Measurements from ENCODE around the gene ARL3.
"Not testable (repeated sequence)": the region's sequence is repeated elsewhere in the genome, so short reads cannot be mapped to it uniquely, and the experiment has no call there.

ARL3 gene

DNA sequence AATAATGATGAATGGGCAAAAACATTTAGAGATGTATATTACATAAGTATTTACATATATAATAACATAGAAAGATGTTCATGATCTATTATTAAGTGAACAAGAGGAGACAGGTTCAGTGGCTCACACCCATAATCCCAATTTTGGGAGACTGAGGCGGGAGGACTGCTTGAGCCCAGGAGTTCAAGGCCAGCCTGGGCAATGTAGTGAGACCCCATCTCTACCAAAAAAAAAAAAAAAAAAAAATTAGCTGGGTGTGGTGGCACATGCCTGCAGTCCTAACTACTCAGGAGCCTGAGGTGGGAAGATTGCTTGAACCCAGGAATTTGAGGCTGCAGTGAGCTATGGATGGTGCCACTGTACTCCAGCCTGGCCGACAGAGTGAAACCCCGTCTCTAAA, 12.4 kb downstream of the ARL3 start:
- no peak for DNase-seq

DNA sequence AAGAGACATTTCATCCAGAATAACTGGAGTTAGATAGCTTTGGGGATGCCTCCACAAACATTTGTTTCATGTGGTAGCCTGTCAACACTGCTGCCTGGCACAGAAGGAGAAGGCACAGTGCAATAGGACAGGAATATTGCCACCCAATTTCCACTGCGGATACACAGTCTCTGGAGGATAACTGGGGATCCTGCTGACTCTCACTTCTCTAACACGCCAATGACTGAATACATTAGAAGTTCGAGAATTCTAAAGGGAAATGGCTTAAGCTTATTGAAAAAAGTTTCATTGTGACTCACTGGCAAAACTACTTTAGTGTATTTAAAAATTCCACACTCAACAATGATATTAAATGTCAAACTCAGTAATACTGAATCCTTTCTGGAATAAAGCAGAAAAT, 12.9 kb downstream of the ARL3 start:
- no peak for DNase-seq

DNA sequence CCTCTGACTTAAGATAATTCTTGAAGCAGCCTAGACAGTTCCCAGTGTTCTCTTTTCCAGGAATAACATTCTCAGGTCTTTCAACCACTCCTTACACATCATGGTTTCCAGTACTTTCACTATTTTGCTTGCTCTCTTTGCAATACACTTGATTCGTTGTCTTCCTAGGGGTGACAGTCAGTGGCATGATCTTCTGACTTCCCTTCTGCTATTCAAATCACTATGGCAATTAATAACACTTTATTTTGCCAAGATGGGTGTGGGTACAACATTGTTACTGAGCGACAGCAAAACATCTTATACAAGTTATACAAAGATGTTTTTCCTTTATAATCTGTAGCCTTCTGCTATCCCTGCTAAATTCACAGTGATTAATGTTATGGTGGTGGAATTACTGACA, 15.3 kb downstream of the ARL3 start:
- no peak for DNase-seq

DNA sequence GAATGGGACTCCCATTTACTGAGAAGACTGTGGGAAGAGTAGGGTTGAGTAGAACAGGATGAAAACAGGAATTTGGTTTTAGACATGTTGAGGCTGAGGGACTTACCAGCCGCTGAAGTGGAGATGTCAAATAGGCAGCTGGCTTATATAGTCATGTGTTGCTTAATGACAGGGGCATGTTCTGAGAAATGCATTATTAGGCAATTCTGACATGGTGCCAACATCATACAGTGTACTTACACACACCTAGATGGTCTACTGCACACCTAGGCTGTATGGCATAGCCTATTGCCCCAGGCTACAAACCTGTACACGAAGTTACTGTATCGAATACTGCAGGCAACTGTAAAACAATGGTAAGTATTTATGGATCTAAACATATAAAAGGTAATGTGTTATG, 17.5 kb downstream of the ARL3 start:
- DNase-seq = no peak

DNA sequence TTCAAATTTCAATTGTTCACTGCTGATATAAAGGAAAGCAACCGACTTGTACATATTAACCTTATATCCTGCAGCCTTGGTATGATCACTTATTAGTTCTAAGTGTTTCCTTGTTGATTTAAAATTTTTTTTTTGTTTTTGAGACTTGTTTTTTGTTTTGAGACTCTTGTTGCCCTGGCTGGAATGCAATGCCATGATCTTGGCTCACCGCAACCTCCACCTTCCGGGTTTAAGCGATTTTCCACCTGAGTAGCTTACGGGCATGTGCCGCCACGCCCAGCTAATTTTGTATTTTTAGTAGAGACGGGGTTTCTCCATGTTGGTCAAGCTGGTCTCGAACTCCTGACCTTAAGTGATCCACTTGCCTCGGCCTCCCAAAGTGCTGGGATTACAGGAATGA, 18.8 kb downstream of the ARL3 start:
- not testable (repeated sequence) for DNase-seq

DNA sequence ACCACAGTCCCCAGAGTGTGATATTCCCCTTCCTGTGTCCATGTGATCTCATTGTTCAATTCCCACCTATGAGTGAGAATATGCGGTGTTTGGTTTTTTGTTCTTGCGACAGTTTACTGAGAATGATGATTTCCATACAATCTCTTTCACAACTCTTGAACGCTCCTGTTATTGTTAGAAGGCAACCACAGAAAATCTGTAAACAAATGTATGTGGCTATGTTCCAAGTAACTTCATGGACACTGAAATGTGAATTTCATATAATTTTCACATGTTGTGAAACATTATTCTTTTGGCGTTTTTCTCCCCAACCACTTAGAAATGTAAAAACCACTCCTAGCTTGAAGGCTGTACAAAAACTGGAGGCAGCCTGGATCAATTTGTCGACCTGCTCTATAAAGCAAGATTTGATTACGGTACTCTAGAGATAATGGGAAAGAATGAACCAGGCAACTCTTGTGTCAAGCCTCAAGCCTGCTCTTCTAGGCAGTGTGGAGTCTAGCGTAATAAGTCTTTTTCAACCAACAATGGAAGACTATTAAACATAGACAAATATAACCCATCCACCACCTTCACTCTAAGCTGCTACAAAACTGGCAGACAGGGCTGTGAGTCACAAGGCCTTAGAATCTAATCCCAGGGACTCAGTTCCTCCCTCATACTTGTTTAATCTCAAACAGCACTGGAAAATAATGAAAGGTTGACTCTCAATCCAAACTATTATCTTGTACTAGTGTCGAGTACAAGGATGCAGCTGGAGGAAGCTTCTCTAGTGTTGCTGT, 22.7 kb downstream of the ARL3 start:
- DNase-seq = no peak

DNA sequence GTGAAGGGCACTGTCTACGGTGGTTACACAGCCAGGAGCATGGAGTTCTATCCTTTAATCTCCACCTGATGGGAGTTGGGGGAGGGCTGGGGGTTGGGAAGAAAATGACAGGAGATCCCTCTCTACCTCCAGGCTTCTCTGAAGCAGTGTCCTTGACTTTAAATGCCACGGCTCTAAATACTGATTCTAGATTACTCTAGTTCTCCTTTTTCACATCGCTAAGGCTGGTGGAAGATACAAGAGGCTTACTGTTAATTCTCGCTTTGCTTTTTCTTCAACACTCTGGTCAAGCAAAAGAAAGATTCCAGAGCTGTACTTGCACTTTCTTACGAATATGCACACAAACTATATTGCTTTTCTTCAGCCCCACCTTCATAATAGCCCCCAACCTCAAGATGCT, 30.5 kb downstream of the ARL3 start:
- DNase-seq = no peak

DNA sequence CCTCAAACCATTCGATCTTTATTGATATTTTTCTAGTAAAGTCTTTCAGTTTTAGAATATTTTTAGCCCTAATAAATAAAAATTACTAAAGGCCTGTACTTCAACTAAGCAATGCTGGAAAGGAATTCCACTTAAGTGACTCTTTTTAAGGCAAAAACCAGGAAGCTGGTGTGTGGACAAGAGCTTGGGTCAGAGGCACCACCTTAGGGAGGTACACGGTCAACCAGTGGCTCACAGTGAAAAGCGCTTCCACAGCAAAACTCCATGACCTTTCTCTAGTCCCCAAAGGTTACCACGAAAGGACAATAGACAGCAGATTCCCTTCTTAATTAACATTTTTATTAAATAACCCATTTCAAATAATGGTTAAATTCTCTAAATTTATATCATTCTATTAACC, 31.2 kb downstream of the ARL3 start:
- DNase-seq = no peak

DNA sequence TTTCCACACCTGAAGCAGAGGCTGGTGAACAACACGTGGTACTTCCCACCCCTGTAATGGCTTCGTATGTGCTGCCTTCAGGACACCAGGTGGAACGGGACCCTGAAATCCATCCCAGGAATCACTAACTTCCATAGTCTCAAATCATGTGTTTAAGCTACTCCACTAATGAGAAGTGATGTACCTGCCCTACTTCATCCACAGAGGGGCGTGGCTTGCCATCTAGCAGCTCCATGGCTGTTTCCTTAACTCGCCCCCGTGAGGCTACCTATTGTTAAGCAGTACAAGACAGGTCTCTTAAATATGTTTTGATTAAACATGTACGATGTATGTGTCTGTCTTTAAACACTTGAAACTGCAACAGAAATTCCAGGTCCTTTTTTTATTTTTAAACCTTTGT, 31.8 kb downstream of the ARL3 start:
- no peak for DNase-seq

DNA sequence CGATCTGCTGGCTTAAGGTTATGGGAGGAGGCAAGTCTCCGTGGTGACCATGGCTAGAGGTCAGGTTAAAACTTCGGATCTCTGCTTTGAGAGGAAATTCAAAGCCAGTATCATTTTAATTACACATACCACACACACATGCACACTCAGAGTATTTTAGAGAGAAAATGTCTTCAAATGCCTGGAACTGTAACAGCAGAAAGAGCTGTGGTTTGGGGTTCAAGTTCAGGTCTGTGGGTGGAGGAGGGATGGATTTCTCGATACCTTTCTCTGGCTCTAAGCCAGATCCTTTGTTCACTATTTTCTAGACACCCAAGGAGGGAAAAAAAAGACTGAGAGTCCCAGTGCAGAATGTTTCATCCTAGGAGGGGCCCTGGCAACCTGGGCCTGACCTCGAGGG, 32.5 kb downstream of the ARL3 start:
- DNase-seq = no peak

DNA sequence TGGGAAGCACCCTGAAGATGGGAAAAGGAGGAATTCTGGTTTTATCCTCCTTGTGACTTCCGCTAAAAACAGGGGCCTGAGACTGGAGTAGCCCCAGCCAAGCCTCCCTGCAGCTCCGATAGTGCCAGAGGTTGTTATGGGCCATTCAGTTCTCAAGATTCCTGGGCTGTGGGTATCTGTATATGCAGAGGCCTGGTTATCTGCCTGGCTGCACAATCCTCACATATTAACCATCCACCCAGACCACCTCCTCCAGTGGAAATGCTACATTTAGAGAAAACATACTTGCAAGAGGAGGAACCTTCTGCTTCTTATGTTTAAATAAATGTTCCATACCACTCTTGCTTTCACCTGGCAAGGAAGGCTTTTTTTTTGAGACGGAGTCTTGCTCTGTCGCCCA, 34.6 kb downstream of the ARL3 start:
- DNase-seq = no peak

DNA sequence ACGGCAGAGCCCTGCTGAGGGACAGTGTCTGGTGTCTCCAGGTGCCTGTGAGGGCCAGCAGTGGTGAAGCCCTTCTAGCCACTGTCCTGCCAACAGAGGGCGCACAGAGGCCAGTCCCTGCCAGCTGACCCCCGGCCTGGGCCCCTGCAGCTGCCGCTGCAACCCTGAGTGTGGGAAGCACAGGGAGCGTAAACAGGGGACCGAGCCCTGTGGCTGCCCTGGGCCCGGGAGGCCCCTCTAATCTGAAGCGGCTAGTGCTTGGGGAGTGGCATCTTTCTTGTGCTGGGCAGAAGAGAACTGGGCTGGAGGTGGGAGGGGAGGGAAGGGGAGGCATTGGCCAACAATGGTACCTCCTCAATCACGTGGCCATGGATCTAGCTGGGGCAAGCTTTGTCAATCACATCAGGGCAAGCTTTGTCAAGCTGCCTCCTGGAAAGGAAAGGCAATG, 35.3 kb downstream of the ARL3 start:
- peak; percentile 60 to 86 for DNase-seq

DNA sequence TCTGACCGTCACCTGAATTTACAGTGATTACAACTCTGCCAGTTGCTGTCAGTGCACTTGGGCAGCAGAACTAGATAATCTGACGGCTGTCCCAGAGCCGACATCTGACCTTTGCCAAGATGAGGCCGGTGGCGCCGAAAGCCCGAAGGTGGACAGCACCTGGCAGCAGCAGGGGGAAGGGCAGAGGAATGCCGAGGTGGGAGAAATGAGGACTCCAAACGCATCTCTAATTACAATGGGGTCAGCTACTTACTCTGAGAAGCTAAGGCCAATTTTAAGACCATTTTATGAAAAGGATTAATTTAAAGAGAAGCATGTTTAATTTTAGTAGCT, 36.2 kb downstream of the ARL3 start:
- DNase-seq = no peak

DNA sequence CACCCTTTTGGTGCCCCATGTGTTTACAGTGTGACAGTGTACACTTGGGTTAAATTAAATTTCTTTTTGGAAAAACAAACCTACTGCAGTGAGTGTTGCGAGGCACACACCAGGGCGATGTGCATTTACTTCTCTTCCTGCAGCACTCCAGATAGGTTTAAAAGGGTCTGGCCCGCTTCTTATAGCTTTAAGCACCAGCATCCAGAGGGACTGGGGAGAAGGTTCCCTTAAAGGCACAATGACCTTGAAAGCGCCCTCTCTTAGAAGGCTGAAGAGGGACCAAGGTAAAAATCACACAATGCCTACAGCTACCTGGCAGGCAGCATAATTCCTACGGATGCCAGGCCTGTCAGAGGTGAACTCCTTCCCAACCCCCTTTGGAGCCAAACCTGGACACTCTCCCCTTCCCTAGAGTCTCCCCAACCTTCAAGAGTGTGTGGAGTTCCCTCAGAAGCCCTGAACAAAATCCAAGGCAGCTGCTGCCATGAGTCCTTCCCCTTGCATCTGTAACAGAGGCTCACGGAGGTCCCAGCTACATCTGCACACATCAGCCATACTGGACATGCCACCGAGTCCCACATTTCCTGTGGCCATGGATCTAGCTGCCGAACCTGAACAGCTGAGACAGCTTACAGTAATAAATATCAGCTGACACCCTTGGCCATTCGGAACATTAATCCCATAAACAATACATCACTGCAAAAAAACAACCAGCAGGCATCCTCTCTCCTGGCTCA, 36.7 kb downstream of the ARL3 start:
- no peak for DNase-seq

DNA sequence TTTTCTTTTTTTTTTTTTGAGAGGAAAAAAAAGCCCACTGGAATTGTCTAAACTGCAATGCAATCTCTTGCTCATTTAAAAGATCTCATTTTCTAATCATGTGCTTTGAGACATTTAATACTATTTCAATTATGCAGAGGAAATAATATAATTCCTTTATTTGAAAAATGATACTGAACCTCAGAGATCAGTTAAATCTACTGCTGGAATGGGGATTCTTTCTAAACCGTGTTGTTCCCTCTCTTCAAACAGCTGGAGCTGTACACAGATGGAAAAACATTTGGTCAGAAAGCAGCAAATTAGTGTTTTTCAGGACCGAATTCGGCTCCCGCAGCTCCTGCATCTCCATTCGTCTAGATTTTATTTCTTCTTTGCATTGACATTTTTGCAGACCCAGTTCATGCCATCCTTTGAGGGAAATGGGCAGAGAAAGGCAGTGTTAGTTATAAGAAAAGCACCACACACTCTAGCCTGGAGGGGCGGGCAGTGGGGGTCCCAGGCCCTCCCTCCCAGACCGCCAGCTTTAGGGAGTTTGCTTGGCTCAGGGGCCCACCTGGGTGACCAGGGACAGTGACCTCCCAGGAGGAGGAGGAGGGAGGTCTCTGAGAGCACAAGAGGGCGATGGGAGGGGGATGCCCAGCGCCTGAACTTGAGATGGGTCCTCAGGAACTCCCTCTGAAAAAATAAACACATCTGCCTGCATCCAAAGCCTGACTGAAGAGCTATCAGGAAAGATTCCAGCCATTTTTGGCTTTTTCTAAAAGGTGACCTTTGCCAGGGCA, 37.5 kb downstream of the ARL3 start:
- no peak for DNase-seq

DNA sequence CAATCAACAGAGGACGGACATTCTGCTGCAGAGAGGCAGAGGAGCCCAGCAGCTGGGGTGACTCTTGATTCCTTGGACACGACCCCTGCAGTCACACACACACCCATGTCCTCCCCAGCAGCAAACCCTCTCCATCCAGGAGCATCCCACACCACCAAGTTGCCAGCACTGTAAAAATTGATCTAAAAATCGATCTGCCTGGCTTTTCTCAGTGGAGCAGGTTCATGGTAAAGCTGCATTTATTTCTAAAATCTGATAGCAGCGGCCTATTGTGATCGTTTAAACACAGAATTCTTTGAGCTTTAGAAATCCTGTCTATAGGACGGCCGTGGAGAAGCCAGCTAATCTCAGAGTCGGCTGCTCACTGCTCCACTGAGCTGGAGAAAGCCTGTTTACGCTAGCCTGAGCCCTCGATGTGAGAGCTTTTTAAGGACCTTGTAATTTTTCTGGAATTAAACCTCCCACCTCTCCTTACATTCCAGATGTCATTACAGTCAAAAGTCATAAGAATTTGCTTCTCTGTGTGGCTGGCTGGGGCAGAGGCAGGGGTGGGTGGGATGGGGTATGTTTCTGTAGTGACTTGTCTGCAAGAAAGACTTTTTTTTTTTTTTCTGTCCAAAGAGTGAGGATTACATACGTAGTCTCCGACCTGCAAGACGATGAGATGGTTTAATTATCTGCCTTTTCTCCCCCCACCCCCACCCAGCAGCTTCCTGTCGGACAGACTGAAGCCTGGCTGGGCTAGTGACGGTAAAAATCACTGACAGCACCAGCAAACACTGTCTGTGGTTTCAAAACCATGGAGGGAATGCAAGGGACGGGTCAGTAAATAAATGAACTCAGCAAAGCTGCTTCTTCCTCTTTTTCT, 38.3 kb downstream of the ARL3 start:
- peak in 1 of 2 donors; percentile 43 for DNase-seq

DNA sequence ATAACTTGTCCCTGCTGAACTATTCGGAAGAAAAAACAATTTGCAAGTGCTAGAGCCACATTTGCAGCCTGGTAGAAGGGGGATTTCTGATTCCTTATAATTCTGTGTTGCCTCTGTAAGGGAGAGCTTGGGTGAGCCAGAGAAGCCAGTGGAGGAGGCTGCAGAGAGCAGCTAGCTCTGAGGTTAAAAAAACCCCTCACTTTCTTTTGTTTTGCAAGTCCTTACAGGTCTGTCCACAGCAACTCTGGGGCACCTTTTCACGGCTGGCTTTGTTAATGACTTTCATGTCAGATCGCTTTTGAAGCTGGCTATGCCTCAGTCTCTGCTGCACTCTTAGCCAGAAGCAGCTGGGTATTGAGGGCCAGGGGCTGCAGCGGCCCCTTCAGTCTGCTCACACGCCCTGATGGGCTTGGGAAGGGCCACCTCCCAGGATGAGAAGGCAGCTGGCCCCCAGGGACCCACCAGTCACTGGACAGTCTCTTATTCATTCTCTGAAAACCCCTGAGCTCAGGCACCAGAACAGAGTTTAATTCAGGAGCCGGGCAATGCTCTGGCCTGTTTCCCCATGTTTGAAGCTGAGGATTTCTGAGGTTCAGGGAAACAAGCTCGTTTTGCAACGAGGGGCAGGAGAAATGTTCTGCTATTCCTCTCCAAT, 39.1 kb downstream of the ARL3 start:
- no peak for DNase-seq

DNA sequence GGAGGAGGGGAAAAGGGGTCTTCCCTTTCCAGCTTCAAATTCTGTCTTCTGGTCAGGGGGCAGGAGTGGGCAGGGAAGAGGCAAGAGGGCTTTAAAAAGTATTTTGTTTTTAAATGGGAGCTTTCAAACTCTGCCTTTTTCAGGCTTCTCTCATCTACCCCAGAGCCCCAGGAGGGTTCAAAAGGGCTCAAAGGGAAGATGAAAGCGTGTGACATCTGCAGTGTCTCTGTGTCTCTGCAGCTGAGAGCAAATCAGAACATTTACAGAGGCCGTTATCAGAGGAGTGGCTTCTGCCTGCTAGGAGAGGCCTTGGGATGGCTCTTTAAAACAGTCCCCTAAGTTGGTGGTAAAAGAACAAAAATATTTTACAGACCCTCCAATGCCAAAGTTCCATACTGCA, 39.6 kb downstream of the ARL3 start:
- DNase-seq = peak in 1 of 2 donors; percentile 26

DNA sequence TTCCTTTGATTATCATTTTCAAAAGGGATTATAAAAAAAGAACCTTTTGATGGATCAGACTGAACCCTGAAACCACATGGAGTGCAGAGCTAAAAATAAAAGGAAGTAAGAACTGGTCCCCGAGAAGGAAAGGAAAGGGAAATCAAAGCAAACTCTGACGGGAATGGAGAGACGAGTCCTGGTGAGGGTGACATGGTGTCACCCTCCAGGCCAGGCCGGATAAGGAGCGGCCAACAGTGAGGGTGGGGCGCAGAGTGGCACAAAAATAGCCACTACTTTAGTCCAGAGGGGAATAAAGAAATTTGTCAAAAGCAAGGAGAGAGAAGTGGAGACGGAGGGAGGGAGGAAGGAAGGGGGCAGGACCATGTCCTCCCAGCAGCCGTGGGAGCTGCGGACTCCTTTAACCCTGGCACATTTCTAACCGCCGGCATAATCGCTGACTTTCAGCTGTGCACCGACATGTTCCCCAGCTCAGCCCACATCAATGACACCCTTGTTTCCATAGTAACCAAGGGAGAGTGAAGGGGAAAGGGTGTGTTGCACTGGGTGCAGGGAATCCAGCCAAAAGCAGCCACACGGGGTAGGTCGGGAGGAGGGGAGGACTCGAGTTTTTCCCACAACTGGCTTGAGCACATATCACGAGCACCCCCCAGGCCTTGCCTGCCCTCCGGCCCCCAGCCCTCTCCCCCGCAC, 40.2 kb downstream of the ARL3 start:
- DNase-seq = peak; percentile 54 to 63

DNA sequence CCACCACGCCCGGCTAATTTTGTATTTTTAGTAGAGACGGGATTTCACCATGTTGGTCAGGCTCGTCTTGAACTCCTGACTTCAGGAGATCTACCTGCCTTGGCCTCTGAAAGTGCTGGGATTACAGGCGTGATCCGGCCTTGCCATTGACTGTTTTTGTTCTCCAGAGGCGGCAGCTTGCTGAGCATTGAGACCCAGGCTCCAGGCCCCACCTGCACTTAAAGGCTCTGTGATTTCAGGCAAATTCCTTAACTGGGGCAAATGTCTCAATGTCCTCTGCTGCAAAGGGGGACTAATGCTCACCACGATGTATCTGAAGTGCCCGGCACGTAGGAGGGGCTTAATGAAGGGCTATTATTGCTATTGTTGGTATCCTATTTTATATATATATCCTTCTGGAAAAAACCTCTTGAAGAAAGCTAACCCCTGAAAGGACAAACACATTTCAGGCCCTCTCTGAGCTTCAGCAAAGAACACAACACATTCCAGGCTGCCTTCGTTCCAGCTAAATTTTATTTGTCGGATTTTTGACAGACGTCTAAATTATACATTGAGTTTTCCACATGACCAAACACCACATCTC, 40.9 kb downstream of the ARL3 start:
- no peak for DNase-seq

DNA sequence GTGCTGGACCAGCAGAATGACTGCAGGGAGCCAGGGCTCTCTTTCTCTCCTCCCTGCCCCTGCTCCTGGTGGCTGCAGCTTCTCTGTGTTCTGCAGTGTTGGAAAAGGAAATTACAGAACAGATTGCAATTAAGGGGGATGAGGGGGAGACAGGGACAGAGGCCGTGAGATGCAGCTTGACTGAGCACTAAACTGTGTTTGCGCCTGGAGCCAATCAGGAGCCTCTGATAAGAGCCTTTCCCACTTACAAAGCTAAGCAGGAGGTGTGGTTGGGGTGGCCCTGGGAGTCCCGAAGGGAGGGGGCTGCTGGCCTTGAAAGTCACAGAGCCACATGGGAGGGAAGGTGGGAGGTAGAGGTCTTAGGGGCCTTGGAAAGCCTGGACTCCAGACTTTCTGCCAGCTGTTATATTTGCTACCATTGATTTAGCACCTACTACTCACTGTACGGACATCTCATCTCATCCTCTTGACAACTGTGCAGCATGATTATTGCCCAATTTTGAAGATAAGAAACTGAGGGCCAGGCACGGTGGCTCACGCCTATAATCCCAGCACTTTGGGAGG, 43.2 kb downstream of the ARL3 start:
- DNase-seq = no peak
